Thoracic aorta (tissue), 2 donors: Measurements from ENCODE around the gene CLN3. TPM values are rescaled to one million over a fixed set of nuclear protein-coding genes. Genes with fewer than 3 reads are reported as not detected.
"Not testable (repeated sequence)": the region's sequence is repeated elsewhere in the genome, so short reads cannot be mapped to it uniquely, and the experiment has no call there.

Experiments used
- ATAC-seq: fragments of 150-250 bp; one replicate; pipeline ENCODE4 v1.8.0; 2017; ENCODE audit warnings: low read depth; ENCODE audit not compliant: insufficient number of reproducible peaks, low FRiP score
- DNase-seq: peaks from one replicate; pipeline ENCODE4 v3.0.0-alpha.2; 2020; ENCODE audit warnings: low spot score
- H3K27ac ChIP-seq, 2 donors: fragments of 200-600 bp; sonication (generic); 1 replicate in 1 of 2; 2 replicates in 1 of 2; pipeline ENCODE4 v1.5.1; 2016; ENCODE audit warnings: mild to moderate bottlenecking in 2 of 2, moderate library complexity in 2 of 2
- H3K27me3 ChIP-seq: fragments of 200-600 bp; sonication (generic); replicated peaks from 2 replicates; pipeline ENCODE4 v1.6.0; 2016; ENCODE audit warnings: mild to moderate bottlenecking; ENCODE audit not compliant: insufficient read depth
- H3K36me3 ChIP-seq: fragments of 200-600 bp; sonication (generic); one replicate; pipeline ENCODE4 v1.5.1; 2016
- H3K4me1 ChIP-seq, 2 donors: fragments of 200-600 bp; sonication (generic); 1 replicate in 1 of 2; 2 replicates in 1 of 2; pipeline versions ENCODE4 v1.5.1 to v1.6.0; 2016; ENCODE audit warnings: low read depth in 2 of 2, mild to moderate bottlenecking in 1 of 2; ENCODE audit not compliant: control insufficient read depth in 1 of 2
- H3K4me3 ChIP-seq: fragments of 200-600 bp; sonication (generic); 2 replicates; pipeline ENCODE4 v1.5.1; 2016; ENCODE audit warnings: mild to moderate bottlenecking
- H3K9me3 ChIP-seq: fragments of 200-600 bp; sonication (generic); 2 replicates; pipeline ENCODE4 v1.5.1; 2016
- total RNA-seq, 2 donors: library from RNA; depleted of rRNA; stranded (reverse); fragments of >200 nt; gene quantifications; one replicate each; pipeline versions ENCODE4 v1.1.0 to v1.2.3, GENCODE V29; 2016
- TF ChIP-seq, protein P1 (sequence below): fragments of 200-600 bp; sonication (generic); IDR thresholded peaks from one replicate; pipeline ENCODE4 v1.5.1; 2019; ENCODE audit warnings: antibody characterized with exemption

Gene CLN3
- total RNA-seq, 2 donors from 2014 or later, result 16.9 to 25.2 TPM

DNA sequence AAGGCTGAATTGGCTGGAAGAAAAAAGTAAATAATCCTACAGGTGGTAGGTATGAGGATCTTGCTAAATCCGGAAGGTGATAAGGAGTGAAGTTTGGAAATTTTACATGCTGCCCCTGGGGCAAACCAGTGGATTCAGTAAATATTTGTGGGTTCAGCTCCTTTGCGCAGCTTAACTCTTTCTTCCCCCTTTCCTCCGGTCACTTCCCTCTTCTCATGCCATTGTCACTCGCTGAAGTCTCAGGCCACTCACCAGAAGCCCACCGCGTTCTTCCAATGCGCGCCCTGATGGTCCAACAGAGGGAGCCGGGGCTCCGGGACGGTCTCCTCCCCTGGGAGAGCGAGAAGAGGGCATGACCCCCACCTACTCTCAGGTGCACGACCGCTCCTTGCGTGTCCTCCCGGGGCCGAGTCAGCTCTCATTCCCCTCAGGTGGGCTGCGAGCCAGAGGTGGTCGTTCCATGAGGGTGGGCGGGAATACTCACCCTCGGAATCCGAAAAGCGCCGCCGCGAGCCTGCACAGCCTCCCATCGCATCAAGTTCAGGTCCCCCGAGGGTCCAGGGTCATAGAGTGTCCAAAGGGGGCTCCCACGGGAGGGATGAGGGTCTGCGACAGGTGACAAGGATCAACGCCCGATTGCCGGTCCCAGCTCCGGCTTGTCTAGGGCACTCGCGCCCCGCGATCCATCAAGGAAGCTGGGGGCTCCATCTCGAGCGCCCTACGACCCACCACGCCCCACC lies 474 bp downstream of the CLN3 start:
- Histone ChIP-seq H3K9me3 (no peaks in the 10 kb centered on the region), H3K4me3 (peak overlapping the region; percentile 90), H3K27ac (peak overlapping the region; percentile 93 to 96), H3K27me3 (no peaks in the 10 kb centered on the region), H3K4me1 (peaks cover 7 to 14% of the 10 kb centered on the region in 2 donors), H3K36me3 (peaks cover 22% of the 10 kb centered on the region)
- TF ChIP-seq, protein P1, sequence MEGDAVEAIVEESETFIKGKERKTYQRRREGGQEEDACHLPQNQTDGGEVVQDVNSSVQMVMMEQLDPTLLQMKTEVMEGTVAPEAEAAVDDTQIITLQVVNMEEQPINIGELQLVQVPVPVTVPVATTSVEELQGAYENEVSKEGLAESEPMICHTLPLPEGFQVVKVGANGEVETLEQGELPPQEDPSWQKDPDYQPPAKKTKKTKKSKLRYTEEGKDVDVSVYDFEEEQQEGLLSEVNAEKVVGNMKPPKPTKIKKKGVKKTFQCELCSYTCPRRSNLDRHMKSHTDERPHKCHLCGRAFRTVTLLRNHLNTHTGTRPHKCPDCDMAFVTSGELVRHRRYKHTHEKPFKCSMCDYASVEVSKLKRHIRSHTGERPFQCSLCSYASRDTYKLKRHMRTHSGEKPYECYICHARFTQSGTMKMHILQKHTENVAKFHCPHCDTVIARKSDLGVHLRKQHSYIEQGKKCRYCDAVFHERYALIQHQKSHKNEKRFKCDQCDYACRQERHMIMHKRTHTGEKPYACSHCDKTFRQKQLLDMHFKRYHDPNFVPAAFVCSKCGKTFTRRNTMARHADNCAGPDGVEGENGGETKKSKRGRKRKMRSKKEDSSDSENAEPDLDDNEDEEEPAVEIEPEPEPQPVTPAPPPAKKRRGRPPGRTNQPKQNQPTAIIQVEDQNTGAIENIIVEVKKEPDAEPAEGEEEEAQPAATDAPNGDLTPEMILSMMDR, result no peak
- DNase-seq (no peak), ATAC-seq (no peak)

DNA sequence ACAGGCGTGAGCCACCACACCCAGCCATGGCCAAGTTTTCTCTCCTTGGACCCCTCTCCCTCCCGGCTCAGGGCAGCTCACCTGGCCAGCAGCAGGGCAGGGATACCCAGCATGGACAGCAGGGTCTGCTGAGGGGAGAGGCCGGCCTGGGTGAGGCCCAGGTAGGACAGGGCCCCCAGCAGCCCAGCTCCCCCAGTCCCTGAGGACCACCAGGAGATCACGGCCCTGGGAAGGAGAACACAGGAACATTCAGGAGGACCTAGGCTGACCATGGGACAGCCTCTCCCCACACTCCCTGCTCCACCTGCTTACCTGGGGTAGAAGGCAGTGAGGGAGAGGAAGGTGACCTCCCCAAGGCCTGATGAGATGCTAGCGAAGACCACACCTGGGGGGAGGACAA lies 5.6 kb downstream of the CLN3 start:
- H3K27me3 ChIP-seq, result no peaks in the 10 kb centered on the region
- peaks cover 7 to 14% of the 10 kb centered on the region in 2 donors for H3K4me1 ChIP-seq
- H3K4me3 ChIP-seq, result no peak overlapping the region
- peaks cover 45% of the 10 kb centered on the region for H3K36me3 ChIP-seq
- ATAC-seq (no peak), DNase-seq (no peak)
- TF ChIP-seq, protein P1, result no peak
- no peaks in the 10 kb centered on the region for H3K9me3 ChIP-seq
- no peak overlapping the region for H3K27ac ChIP-seq

DNA sequence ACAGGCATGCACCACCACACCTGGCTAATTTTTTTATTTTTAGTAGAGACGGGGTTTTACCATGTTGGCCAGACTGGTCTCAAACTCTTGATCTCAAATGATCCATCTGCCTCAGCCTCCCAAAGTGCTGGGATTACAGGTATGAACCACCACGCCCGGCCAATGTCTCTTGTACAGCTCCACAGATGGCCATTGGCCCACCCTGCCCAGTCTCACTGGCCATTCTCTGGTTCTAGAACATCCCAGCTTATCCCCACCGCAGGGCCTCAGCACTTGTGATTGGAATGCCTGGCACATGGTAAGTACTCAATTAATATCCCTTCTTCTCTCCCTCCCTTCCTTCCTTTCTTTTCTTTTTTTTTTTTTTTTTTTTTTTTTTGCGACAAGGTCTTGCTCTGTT lies 8.5 kb downstream of the CLN3 start:
- not testable (repeated sequence) for H3K27me3 ChIP-seq, H3K27ac ChIP-seq, H3K4me3 ChIP-seq, H3K9me3 ChIP-seq, H3K4me1 ChIP-seq, ATAC-seq, DNase-seq
- H3K36me3 ChIP-seq, result peaks cover 53% of the 10 kb centered on the region

DNA sequence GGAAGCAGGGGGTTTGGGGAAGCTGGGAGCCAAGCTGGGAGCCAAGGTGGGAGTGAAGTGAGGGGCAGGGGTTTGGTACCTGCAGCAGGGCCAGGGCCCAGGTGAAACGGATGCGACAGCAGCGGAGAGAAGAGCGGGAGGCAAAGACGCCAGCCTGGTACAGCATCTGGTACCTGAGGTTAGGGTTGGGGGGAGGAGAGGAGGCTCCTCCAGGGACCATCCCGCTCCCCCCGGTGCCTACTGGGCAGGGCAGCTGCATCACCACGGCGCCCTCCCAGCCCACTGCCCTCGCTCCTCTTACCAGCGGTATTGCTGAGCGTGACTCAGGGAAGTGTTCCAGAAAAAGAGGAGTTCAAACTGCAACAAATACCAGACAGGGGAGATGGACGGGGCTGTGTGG lies 9.8 kb downstream of the CLN3 start:
- Histone ChIP-seq H3K27ac (no peak overlapping the region), H3K9me3 (no peaks in the 10 kb centered on the region), H3K27me3 (no peaks in the 10 kb centered on the region), H3K36me3 (peaks cover 51% of the 10 kb centered on the region), H3K4me1 (no peaks in the 10 kb centered on the region), H3K4me3 (no peak overlapping the region)
- DNase-seq (no peak), ATAC-seq (no peak)
- TF ChIP-seq, protein P1, result no peak

GRCh38 chr16:28478506-28479180 lies 13.2 kb downstream of the CLN3 start:
- no peak overlapping the region for H3K27ac ChIP-seq
- H3K36me3 ChIP-seq, result peaks cover 43% of the 10 kb centered on the region
- TF ChIP-seq, protein P1, result no peak
- no peaks in the 10 kb centered on the region for H3K9me3 ChIP-seq
- H3K4me1 ChIP-seq, result no peaks in the 10 kb centered on the region
- ATAC-seq (no peak), DNase-seq (no peak)
- no peak overlapping the region for H3K4me3 ChIP-seq
- H3K27me3 ChIP-seq, result no peaks in the 10 kb centered on the region
